NCI-H345 treated with DMSO at 0.1 percent for 48 hours (cell line): ENCODE results near the gene AFF2.

Source experiments
- DNase-seq: peaks from one replicate; lab custom pipeline; 2025; ENCODE audit not compliant: unreplicated experiment; lab: John Stamatoyannopoulos, UW

AFF2 gene

DNA sequence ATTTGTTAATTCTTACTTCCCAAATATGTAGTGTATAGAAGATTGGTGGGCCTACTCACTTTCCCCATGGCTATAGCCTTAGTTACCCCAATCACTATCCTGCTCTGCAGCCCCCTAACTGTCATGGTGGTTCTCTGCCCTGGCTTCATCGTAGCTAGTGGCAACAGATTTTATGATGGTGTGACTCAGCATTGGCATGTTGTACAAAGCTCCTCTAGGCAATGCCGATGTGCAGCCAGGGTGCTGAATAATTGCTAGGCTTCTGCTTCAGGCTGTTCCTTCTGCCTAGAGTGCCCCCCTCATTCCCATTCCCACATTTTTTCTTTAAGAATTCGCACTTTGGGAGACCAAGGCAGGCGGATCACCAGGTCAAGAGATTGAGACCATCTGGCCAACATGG is 35.2 kb downstream of the AFF2 start:
- no peak for DNase-seq

DNA sequence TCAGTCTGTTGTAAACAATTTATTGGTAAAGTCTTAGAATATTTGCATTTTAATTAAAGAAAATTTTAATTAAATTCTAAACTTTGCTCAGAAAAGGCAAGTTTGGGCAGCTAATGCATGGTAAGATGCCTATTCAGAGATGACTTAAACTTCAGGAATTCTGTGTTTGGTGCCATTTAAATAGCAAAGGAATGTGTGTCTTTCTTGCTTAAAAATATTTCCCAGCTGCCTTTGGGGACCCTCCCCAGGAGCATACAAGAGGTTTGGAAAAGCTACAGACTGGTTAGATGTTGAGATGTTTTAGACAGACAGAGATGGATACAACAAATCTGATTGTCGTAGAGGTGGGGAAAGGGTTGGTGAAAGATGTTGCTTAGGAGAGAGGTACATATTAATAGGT is 36.5 kb downstream of the AFF2 start:
- DNase-seq = no peak

DNA sequence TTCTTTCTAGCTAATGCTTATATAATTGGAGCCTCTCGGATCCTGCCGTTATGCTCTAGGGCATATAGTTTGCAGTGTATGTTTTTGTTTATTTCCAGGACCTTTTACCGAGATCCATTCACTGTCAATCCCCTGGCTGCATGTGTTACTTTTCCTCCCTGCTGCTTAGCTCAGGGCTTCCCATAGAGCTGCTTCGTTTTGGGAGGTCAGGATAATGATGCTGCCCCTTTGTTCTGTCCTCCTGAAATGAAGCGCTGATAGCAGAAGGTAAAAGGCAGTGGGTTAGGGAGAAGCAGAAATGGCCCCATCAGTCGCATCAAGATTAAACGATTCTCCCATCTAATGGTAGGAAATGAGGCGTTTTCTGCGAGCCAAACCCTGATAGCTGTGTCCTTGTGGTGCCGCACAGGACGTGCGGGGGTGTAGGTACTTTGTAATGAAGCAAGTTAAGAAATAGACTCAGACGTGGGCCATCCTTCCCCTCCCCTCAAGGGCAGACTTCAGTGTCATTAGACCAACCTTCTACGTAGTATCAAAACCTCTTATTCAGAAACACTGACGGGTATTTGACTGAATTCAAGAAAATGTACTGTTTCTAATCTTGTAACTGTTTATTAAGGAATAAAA is 37.3 kb downstream of the AFF2 start:
- no peak for DNase-seq

DNA sequence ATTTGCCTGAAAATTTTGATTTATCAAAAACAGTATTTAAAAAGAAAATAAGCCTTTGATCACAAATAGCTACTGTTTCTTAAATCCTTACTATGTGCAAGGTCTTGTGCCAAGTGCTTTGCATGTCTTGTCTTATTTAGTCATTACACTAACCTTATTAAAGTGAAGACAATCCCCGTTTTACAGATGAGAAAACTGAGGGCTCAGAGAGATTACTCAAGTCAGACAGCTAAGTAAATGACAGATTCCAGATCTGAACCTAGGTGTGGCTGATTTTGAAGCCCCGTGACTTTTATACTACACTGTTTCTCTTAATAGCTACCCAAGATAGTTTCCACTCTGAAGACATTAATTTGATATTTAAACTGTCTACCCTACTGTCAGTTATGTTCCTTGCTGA is 38.2 kb downstream of the AFF2 start:
- DNase-seq = no peak

DNA sequence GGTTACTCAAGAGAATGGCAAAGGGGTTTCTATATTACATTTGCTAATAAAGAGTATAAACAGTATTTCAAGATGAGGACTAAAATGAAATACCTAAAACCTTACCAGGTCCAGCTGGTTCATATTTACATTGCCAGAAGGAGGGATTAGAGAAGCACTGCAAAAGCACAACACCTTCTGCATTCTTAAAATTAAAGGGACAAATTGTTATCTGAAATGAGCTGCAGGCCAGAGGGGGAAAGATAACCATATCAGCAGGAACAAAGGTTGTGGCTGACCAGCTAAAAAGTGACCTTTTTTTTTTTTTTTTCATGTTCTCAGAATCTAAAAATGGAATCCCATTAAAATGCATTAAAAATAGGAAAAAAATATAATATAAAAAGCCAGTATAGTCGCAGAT is 39.7 kb downstream of the AFF2 start:
- no peak for DNase-seq

DNA sequence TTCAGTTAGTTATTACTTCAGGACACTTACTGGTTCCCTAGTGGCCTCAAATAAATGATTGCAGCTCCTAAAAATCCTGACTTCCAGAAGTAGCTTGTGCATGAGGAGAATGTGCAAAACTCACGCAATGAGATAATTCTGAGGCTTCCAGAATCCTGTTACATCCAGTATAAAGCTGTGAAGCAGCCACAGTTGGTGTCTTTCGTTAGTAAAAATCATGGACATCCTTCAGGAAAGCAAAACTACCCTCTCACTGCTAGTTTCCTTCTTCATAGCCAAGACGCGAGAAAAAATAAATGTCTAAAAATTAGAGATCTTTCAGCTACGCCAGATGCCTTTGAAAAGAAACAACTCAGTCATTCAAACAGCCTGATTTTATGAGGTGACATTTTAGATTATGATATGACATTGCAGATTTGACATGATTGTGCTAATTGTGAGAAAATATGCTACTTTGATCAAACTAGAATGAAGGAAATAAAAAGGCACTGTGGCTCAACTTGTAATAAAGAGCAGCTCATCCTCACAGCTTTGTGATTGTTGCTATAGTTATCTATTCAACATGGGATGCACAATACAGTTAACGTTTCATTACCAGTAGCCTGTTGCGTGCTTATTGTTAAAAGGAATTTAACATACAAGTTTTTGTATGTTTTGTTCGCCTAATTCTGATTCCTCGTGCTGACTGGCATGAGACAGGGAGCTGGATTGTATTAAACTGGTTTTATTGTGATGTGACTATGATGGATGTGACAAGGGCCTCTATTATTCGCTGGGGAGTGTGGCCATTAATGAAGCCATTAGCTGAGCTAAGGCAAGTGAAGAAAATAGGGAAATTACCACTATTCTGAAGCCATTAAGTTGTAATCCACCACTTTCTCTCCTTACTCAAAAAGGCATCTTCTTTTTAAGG is 40.5 kb downstream of the AFF2 start:
- DNase-seq = no peak

DNA sequence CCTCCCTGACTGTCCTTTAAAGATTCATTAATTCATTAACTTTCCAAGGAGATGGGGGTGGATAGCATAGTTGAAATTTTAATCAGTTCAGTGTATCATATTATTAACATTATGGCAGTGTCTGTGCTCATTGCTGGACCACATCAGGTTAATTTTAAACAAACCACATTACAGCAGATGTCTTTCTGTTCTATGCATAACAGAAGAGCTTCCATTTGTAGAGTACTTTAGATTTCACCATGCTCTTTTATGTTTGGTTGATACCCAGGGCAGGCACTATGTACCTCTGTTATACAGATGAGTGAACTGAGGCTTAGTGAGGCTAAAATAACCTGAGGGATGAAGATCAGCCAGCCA is 41.1 kb downstream of the AFF2 start:
- DNase-seq = no peak

DNA sequence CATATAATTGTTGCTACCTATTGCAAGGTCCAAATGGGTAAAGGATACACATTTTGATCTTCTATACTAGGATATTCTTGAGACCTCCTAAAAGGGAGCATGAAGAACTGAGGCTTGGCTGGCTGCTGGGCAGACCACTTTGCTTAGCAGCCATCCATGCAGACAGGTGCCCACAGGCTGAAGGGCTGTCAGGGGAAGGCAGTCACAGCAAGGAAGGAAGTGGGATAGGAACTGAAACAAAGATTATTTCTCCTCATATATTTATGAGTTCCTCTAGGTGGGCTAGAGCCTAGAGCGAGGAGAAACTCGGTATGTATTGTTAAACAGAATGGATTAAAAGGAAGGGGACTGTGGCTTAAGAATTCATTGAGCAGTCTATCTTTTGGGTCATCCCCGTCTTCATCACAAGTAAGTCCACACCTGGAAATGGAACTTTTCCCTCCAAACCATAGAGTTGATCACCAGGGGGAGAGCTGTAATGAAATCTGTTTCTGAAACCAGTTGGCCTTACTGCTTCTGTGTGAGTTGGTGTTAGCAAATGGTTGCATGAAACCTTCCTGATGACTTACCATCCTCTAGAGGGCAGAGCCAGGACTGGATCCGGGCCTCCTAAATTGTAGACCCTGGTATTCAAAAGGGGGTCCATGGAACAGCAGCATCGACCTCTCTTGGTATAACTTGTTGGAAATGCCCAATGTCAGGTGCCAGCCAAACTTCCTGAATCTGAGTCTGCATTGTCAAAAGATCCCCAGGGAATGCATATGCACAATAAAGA is 42.3 kb downstream of the AFF2 start:
- no peak for DNase-seq

DNA sequence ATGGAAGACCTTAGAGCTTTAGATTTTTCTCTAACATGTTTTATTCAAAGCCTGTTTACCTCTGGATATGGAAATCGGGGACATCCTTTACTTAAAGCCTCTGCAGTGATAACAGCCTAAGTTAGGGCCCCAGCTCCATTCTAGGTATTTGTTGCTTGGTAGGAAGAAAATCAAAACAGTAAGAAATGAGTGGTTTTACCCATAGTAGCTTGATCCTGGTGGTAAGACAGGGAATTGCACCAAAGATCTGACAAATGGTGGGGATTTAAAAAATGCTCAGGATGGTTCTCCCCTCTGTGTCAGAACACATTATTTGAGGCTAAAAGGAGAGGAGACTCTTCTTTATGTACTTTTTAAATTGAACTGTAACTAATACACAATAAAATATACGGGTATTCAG is 52.4 kb downstream of the AFF2 start:
- DNase-seq = no peak

DNA sequence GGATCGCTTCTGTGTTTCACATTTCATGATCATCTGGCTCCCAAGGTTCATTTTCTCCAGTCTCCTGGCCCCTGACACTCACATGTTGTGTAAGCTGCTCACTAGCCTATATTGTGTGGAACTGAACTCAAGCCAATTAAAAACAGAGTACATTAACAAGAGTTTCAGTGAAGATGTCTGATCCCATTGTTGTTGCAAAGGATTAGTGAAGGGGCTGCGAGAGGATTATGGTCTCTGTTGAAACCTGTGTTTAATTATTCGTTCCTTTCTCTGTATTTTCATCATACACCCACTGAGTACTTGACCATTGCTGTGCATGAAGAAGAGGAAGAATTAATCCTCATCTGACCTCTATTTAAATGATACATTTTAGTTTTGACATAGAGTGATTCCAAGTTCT is 54.7 kb downstream of the AFF2 start:
- no peak for DNase-seq

DNA sequence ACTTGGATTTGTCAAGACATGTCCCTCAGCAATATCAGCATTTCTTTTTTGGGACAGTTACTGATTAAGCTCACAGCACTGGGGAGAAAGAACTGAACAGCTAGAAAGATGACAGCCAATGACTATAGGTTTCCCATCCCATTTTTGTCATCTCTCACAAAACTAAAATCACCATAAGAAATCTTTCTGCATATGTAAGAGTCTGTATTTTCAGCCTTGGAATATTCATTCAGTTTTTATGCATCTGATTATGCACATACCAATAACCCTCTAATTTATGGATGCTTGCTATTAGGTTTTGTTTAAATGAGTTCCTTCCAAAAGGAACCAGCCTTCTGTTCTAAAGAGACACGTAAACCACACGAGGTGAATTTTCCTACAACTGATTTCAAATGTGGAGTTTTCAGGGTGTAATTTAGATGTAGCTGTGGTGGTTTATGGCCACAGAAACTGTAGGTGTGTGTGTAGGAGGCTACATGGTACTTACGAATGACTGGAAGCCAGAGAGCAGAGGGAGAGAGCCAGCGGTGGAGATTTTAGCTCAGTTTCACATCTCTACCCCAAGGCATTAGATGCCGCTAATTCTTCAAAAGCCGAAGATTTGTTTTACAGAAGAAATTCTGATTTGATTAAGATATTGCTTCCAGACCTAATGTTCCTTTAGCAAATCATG is 55.3 kb downstream of the AFF2 start:
- no peak for DNase-seq

DNA sequence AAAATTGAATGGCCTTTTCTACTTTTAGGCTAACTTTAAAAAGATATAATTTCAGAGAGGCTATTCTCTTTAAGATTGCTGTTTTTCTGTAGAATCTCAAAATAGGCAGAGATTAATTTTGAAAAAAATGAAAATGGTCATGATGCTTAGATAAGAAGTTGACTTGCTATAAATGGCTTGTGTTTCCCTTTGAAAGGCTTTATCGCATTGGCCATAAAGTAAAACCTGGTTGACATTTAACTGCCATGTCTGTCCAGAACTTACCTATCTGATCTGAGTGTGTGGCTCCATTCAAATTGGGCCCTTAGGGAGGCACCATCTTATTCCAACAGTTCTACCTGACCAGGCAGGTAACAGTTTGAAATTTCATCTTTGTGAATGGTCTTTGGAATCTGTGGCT is 56.1 kb downstream of the AFF2 start:
- DNase-seq = no peak

DNA sequence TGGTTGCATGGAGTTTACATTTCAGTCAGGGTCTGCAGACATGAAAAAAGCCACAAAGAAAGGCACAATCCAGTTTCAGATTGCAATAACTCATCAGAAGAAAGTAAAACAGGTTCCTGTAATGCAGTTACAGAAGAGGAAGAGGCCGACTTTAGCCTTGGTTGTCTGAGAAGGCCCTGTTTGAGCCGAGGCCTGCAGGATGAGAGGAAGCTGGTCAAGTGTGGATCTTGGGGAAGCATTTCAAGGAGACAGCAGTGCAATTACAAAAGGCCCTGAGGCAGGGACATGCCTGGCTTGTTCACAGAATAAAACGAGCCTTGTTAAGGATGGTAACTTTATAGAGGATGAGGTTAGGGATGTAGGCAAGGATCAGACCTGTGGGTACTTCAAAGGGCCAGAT is 62.4 kb downstream of the AFF2 start:
- DNase-seq = no peak

DNA sequence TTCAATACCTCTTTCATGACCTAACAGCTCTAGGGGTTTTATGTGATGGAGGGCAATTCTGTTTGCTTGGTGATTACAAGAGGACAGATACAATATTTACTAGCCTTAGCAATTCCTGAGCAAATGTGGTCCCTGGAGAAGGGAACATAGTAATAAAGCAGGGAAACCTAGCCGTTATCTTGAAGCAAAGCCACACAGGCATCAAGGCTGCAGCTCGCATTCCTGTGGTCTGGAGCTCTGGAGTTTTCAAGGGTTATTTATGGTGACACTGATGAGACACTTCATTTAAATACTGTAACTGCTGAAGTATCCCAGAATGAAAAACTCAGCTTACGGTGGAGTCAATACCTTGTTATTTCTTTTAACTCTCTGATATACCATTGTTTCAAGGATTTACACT is 66.8 kb downstream of the AFF2 start:
- no peak for DNase-seq

DNA sequence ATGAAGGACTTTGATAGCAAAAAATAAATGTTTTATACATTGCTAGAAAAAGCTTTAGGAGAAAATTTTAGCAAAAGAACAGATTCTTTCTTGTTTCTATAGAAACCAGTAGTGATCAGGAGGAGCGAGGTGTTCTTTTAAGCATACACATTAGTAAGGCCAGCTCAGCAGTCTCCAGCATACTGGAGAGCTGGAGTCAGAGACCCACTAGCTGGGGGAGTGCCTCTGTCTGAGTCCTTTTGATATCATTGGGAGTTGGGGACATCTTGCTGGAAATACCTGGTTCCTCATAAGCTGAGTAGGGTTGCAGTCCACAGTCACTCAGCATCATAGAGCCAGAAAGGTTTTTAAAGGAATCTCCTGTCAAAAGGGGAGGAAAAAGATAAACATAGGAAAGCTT is 67.4 kb downstream of the AFF2 start:
- DNase-seq = no peak

DNA sequence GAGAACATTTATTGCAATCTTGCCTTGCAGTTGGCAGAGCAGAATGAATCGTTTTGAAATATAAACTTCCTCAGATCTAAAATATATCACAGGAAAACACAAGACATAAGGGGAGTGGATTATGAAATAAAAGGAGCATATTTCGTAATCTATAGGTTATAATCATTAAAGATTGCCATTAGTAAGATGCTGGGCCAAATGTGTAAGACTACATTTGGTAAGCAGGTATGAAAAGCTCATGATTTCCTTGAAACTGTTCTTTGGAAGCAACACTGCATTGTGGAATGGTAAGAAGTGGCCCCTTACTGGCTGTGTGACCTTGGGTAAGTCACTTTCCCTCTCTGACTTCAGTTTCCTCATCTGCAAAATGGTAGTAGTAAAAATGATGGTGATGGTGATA is 68.3 kb downstream of the AFF2 start:
- no peak for DNase-seq

DNA sequence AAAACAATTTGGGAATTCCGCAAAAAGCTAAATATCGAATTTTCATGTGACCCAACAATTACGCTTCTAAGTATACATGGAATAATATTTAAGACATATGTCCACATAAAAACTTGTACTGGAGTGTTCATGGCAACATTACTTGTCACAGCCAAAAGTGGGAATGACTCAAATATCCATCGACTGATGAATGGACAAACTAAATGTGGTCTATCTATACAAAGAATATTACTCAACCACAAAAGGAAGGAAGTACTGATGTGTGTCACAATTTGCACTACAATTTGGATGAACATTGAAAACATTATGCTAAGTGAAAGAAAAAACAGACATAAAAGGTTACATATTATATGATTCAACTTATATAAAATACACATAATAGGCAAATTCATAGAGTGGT is 71.9 kb downstream of the AFF2 start:
- no peak for DNase-seq

DNA sequence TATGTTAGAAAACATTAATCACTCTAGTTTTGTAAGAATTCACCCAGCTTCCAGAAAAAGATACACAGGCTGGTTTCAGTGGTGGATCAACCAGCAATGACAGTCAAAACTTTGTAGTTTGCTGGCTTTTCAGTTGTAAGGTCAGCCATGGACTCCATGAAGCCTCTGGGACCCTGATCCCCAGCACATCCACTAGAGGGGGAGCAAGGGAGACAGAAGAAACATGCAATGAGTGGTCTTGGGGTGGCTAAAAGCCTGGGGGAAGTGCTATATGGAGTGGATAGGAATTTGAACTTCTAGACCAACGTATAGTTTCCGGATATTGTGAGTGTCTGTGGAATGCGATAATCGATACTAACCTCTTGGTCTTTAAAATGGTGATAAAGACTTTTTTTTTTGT is 72.7 kb downstream of the AFF2 start:
- DNase-seq = no peak

DNA sequence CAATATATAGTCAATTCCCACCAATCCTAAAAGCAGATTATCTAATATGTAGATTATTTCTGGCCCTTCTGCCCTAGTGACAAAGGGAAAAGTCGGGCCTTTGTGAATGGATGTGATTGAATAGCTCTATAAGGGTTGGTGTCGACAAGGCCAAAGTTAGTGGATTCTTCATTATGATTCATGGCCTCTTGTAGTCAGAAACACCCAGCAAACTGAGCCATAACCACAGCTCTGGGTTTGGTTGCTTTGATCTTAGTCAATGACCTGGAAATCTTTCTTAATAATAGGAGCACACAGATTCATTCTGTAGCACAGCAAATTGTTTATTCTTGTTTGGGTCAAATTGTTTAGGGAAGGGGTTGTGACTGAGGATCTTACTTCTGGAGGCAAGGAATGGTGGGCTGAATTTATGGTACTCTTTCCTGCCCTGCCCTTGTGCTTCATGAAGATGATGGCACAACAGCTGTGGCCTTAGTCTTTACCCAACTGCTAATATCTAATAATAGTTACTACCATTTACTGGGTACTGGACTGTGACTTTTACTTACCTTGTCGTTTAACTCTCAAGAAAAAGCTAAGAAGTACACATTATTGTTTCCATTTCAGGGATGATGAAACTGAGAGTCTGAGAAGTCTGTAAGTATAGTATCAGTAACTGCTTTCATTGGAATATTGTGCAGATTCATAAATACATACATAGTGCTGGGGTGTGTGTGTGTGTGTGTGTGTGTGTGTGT is 74.0 kb downstream of the AFF2 start:
- DNase-seq = no peak

DNA sequence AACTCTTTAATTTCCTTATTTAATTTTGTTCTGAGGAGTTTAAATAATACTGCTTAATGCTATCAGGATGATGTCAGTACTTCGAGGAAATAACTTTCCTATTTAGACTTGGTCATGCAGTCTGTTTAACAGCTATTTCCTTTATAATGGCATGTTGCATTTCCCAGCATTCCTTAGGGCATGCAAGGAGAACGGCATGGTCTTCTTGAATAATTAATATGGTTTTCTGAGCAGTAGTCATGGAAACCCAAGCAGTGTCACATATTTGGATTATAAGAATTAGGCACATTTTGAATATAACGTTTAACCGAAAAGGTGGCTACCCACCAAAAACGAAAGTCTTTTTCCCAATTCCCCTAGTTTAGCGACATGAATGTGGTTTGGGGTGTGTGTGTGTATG is 76.0 kb downstream of the AFF2 start:
- no peak for DNase-seq

DNA sequence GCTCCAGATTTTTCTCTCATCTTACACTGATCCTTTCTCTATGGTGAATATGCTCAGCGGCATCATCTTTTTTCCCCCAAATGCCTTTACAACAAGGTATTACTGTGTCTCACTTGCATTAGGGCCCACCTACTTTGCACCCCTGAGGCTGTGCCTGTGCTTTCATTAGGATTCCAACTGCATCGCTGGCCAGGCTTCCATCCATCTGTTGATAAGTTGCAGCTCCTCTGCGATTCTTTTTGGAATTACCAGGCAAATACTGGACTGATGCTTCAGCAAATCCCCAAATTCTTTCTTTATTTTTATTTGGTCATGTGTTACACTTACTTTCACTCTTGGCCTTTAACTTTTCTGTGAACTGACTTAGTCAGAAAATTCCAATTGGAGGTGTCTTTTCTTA is 77.3 kb downstream of the AFF2 start:
- no peak for DNase-seq
